GM19468 (cell line): ENCODE results near the gene PTGIS.

Experiments
- ATAC-seq: cut with Tn5 transposase; IDR thresholded peaks from one replicate; pipeline ENCODE4 v1.9.1; 2021; ENCODE audit warnings: mild to moderate bottlenecking, moderate library complexity, moderate number of reproducible peaks; ENCODE audit not compliant: unreplicated experiment; ENCODE audit errors: extremely low read depth

PTGIS gene

DNA sequence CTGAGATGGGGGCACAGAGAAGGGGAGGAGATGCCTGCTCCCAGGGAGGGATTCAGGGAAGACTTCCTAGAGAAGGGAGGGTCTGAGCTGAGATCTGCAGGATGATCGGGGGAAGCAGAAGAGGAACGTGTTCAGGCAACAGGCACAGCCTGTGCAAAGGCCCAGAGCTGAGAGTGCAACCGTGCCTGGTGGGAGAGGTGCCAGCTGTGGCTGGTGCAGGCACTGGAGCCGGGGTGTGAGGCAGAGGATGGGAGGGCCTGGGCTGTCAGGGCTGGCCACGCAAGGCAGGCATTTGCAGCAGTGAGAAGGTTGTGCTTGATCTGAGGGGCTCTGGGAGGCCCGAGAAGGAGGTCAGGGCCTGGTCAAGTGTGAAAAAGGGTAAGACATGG, 27.7 kb downstream of the PTGIS start:
- no peak for ATAC-seq

DNA sequence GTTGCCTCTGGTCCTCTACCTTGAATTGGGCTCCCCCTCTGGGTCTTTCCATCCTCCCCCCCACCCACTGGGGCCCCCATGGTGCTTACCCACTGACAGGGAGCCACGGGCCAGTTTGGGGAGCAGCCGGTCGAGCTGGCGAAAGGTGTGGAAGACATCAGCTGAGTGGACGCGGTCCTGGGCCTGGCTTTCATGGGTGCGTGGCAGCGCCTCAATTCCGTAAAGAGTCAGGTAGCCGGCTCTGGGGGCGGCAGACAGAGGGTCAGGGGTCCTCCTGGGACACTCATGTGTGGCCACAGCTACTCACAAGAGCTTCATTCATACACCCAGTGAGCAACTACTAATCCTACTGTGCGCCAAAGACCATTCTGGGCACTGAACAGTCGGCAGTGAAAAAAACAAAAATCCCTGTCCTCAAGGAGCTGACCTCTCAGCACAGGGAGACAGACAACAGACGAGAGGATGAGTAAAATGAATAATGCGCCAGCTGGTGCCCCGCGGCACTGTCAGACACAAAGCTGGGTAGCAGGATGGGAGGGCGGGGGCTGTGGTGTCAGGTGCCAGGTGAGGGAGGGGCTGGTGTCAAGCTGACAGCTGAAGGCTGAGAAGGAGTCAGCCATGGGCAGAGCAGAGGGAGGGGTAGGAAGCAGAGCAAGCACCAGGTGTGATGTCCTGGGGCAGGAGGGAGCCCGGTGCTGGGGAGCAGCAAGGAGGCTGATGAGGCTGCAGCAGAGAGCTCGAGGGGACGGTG, 28.3 kb downstream of the PTGIS start:
- ATAC-seq: no peak

DNA sequence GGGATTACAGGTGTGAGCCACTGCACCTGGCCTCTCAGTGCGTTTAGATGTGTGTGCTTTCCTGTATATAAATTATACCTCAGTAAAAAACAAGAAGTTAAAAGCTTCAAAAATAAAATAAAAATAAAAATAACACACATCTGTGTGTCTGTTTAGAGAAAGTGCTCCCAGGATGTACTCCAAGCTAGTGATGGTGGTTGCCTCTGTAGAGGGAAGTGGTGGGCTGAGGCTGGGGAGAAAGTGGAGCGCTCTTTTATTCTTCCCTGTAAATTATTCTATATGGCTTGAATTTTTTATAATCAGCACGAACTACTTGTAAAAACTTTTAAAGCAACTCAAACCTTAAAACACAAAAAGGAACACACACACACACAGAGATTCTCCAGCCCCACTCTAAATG, 29.0 kb downstream of the PTGIS start:
- ATAC-seq: no peak

DNA sequence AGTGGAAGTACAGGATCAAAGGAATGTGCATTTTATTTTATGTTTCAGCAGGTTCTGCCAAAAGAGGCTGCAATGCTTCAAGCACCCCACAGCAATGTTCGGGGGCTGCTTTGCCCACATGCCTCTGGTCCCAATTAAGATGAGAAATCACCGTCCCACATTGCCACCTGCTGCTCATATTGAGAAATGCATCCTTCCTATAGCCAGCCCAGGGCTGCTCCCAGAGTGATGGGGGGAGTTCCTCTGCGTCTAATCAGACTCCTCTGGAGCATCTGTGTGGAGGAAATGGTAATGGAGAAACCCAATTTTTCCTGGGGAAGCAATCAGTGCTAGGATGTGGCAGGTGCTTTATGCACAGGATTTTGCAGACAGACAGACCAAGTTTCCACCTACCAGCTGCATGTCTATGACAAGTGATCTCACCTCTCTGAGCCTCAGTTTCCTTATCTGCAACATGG, 33.7 kb downstream of the PTGIS start:
- no peak for ATAC-seq

DNA sequence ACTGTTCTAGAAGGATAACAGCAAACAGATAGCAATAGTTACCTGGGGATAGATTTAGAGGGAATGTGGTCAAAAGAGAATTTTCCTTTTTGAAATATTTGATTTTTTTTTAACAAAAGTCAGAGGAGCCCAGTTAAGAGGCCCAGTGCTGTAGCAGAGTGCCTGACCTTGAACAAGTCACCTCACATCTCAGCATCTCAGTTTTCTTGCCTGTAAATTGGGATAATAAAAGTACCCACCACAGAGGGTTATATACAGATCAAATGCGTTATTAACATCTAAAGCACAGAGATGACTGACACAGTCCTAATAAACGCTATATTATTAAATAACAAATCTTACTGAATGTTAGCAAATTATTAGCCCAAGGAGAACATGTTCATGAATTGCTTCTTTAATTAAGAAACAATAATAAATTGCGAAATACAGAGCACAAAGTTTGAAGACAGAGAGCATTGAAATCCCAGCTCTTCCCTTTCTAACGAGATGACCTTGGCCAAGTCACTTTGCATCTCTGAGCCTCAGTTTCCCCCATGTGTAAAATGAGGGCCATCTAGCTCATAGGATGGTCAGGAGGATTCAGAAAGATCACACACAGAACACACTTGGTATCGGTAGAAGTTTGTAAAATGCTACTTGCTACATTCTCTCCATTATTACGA, 35.5 kb downstream of the PTGIS start:
- ATAC-seq: no peak

DNA sequence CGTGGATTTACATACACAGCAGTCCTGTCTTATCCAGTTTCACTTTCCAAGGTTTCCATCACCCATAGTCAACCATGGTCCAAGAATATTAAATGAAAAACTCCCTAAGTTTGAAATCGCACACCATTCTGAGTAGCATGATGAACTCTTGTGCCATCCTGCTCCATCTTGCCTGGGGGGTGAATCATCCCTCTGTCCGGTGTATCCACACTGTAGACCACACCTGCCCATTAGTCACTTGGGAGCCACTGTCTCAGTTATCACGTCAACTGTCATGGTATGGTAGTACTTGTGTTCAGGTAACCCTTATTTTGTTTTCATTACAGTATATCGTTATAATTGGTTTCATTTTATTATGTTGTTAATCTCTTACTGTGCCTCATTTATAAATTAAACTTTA, 38.5 kb downstream of the PTGIS start:
- ATAC-seq: no peak

DNA sequence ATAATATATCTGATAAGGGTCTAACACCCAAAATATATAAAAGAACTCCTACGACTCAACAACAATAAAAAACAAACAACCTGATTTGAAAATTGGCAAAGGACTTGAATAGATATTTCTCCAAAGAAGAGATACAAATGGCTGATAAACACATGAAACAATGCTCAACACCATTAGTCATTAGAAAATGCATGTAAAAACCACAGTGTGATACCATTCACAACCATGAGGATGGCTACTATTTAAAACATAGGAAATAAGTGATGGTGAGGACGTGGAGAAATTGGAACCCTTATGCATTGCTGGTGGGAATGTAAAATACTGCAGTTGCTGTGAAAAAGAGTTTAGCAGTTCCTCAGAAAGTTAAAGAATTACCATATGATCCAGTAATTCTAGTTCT, 41.4 kb downstream of the PTGIS start:
- no peak for ATAC-seq

DNA sequence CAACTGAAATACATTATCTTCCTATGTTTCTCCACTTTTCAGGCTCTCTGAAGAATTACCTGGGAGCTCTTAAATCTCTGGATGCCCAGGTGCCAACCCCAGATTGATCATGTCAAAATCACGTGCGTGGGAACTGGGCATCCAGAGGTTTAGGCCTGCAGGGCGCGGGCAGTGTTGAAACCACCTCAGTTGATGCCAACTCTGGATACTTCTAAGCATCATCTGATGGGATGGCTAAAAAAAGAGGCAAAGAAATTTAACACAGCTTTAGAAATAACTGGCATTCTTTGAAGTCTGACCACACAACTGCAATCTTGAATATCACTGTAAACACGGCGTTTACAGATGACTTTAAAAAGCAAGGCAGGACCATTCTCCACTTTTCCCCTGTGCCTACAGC, 41.9 kb downstream of the PTGIS start:
- ATAC-seq: no peak

DNA sequence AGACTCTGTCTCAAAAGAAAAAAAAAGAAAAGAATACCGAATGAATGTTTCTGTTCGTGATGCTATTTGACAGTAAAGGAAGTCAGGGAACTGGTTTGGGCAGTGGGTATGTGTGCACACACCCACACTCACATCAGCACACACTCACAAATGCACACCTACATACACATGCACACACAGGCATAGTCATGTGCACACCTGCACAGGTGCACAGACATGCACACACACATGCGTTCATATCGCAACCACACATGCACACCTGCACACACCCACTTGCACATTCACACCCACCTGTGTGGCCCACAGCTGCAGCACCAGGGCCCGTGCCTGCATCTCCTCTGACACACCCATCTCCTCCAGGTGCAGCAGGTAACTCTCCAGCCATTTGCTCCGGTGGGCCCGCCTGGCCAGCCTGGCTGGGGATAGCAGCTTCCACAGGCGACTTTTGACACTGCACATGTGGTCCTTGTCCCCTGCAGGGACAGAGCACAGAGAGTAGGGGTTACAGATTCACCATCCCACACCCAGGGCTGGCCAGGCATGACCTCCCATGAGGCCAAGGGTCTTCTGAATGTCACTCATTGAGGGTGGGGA, 44.1 kb downstream of the PTGIS start:
- ATAC-seq: no peak

DNA sequence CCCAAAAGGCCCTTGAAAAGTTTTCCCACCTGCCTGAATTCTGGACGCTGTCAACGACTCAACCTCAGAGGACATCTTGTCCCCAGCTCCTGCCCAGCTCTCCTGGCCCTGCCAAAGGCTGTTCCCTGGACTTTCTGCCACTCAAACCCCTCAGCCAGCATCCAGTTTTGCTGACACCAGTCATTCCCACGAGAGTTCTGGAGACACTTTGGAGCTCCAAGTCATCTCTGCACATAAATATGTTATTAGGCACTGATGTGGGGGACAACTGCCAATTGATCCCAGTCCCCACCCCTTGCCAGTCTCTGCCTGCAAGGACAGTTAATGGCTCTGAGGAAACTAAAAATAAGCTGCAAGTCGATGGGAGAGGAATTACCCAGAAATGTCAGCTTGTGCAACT, 46.6 kb downstream of the PTGIS start:
- ATAC-seq: no peak

DNA sequence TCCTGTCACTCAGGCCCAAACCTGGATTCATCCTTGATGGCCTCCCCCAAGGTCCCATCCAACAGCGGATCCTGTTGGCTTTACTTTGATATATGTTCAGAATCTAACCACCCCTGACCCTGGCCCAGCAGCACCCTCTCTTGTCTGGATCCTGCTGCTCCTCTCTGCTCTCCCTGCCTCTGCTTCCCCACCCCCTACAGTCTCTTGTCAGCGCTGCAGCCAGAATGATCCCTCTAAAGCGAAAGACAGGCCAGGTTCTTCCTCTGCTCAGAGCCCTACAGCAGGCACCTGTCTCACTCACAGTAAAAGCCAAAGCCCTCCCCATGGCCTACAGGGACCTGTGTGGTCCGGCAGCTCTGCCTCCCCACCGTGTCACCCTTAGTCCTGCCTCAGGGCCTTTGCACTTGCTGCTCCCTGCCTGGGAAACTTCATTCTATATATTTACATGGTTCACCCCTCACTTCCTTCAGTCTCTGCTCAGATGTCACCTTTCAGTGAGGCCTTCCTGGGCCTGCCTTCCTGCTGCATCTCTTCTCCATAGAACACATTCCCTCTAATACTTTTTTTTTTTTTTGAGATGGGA, 48.1 kb downstream of the PTGIS start:
- no peak for ATAC-seq

DNA sequence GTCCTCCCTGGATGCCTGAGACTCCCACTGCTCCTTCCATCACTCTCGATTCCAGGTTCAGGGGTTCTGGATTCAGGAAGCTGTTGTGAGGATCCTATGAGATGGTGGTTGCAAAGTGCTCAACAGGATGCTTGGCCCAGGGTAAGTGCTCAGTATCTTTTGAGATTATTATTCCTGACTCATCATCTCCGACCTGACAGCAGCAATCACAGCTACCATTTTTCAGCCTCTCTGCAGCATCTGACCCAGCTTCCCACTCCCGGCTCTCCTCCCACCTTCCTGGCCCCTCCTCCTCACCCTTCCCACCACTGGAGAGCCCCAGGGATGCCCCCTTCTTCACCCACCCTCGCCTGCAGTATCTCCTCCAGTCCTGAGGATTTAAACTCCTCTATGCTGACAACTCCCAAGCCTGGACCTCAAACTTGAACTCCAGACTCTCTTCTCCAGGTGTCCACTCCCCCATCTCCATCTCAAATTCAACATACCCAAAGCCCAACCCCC, 48.7 kb downstream of the PTGIS start:
- no peak for ATAC-seq

DNA sequence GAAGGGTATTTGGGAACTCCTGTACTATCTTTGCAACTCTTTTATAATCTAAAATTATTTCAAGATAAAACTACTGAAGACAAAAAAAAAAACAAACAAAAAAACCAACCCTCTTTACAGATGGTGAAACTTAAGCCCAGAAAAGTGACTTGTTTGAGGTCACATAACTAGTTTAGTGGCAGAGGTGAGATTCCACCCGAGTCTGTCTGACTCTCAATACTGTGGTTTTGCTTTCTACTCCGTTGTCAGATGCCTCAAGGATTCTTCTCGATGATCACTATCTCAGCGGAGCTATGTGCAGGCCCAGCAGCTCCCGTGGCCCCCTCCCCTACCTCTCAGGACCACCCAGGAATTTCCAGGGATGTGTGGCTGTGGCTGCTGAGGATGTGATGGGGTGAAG, 49.4 kb downstream of the PTGIS start:
- no peak for ATAC-seq

DNA sequence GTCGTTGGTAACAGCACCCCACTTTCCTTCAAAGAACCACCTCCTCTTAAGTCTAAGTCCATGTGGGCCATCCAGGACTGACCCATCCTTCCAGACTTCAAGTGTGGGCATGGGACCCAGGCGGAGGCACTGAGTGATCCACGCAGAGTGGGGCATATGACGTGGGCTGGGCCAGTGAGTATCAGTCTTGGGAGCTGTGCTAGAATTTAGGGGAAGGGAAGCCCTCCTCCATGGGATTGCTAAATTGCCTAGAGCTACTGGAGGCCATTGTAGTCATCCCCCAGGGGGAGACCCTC, 50.2 kb downstream of the PTGIS start:
- no peak for ATAC-seq

DNA sequence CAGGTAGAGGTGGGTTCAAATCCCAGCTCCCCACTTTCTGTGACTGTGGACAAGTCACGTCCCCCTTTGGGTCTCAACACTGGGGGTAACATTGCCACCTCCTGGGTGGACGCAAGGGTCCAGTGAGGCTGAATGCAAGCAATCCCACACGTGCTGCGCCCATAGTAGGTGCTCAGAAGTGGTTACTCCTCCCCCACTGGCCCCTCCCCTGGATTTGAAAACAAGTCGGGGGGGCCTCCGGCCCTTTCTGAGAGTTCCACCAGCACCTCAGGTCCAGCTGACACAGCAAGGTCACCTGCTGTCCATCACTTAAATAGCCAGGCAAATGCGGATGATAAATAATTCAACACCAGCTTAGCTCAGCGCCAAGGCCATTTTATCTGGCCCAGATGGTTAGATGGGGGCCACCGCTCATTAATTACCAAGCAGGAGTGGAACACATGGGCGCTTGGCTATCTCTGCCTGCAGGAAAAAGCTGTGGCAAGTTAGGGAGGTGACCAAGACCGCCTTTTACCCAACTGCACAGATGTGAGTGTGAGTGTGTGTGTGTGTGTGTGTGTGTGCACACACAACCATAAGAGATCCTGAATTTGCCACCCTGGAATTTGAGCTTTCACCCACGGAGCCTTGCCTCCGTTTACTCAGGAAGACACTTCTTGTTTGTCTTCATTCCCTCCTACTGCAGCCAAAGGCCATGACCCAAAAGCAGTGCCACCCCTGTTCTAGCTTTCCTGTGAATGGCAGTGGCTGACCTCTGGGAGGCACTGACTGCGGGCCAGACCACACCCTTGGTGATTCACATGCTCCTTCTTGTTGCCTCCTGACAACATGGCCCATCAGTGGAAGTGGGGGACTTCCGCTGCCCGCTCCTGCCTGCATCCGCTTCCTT, 50.8 kb downstream of the PTGIS start:
- ATAC-seq: no peak

DNA sequence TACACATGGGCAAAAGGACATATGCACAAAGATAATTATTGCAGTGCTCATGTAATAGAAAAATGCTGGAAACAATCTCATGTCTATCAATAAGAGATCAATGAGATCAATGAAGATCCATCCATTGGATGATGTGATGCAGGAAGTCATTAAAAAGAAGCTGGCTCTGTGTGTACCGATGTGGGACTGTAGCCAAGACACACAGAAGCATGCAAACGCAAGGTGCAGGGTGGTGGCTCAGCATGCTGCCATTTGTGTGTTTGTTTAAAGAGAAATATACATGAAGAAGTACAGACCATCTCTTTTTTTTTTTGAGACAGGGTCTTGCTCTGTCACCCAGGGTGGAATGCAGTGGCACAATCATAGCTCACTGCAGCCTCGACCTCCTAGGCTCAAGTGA, 52.4 kb downstream of the PTGIS start:
- no peak for ATAC-seq

DNA sequence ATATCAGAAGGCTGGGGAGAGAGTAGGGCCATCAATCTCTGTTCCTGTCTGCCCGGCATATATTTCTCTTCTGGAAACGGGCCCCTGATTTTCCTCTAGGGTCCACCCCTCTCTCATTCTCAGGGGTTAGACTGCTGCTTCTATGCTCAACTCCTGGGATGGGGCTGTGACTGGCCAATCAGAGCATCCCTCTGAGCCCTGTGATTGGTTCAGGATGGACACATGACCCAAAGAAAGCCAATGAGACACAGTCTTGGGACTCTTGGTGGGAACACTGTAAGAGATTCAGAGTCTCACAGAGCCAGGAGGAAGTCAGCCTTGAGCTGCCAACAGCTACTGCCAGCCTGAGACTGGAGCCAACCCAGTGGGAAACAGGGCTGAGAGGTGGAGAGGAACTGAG, 54.4 kb downstream of the PTGIS start:
- ATAC-seq: no peak

DNA sequence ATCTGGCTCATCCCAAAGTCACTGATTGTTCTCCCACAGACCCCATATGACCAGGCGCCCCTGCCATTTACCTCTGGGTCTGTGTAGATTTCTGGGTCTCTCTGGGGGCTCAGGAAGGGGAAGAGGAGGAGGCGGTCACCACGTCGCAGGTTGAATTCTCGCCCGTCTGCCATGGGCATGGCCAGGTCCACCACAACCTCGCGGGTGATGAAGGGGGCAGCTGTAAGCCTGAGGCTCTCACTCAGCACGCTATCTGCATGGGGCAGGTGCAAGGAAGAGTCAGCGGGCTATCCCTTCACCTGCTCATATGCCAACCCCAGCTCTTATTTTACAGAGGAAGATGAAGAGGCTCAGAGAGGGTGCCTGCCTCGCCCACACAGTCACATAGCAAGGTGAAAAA, 54.9 kb downstream of the PTGIS start:
- no peak for ATAC-seq

DNA sequence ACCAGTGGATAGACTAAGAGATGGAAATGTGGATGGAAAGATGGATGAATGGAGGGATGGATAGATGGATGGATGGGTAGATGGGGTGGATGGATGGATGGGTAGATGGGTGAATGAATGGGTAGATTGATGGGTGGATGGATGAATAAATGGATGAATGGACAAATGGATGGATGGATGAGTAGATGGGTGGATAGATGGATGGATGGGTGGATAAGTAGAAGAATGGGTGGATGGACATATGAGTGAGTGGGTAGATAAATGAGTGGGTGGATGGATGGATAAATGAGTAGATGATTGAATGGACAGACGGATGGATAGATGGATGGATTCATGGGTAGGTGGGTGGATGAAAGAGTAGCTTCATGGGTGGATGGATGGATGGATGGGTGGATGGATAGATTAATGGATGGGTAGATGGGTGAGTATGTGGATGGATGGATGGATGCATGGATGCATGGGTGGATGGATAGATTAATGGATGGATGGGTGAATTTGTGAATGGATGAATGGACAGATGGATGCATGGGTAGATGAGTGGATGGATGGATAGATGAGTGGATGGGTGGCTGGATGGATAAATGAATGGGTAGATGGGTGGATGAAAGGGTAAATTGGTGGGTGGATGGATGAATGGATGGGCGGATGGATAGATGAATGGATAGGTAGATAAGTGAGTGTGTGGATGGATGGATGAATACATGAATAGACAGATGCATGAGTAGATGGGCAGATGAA, 56.0 kb downstream of the PTGIS start:
- ATAC-seq: no peak
